Activated CD8-positive, alpha-beta memory T cell treated with anti-CD3 and anti-CD28 coated beads, Interleukin-2, amount 50 U/mL, for 4 hours (primary cell): Measurements from ENCODE around the gene TNFRSF12A.

Source experiments
- DNase-seq: peaks from one replicate; pipeline ENCODE4 v3.0.0-alpha.2; 2020

The TNFRSF12A gene

DNA sequence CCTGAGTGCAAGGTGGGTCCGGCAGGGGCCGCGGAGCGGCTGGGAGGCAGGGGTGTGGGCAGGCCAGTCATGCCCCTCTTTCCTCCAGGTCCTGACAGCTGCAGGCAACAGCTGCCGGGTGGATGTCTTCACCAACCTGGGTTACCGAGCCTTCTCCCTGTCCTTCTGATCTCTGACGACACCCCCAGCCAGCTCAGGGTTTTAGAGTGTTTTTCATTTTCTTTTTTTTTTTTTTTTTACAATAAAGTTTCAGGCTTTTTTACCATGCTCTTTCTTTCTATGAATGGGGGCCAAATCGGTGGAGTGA is 7.3 kb downstream of the TNFRSF12A start:
- no peak for DNase-seq

- DNase-seq, result peak; percentile 89
Observed at GRCh38 chr16:3027983-3028715, 8.0 kb downstream of the TNFRSF12A start.

- DNase-seq, result no peak
Observed at GRCh38 chr16:3028716-3029319, 8.7 kb downstream of the TNFRSF12A start.

DNA sequence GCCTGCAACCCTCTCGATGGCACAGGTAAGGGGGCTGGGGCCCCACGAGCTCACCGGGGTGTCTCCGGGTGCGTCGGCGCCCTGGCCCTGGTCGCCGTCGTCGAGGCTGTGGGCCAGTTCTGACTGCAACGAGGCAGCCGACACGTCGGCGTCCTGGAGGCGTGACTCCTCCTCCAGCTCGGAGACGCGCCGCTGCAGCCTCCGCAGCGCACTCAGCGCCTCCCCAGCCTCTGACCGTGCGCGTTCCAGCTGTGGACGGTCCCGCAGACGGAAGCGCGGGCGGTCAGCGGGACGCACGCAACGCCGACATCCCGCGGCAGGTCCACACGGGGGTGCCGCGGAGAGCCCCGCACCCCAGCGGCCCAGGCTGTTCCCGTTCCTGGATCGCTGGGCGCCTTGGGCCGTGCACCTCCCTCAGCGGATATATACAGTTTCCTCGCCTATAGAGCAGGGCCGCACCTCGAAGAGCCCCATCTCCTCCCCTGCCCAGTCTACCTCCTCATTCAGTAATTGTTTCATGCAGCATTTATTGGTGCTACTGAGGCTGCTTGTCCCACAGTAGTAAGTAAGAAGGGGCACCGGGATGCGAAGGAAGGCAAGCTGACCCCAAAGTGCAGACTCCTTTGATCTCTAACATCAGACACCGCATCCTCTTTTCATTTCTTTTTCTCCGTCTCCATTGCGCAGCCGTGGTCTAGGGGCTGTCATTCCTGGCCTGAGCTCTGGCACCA is 9.5 kb downstream of the TNFRSF12A start:
- DNase-seq, result peak; percentile 50

- no peak for DNase-seq
Observed at GRCh38 chr16:3030222-3031212, 10.3 kb downstream of the TNFRSF12A start.

DNA sequence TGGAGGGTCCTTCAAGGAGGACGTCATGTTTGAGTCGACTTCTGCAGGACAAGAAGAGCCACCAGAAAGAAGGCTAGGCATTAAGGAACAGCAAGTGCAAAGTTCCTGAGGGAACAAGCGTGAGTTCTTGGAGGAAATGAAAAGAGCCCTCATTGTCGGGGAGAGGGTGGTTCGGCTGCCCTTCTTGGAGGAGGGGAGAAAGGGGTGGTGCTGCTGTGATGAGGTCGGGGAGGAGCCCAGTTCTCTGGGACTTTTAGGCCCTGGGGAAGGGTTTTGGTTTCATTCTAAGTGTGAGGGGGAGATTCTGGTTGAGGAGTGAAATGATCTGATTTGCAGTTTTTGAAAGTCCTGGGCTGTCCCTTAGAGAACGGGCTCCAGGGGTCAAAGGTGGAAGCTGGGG is 12.5 kb downstream of the TNFRSF12A start:
- no peak for DNase-seq

- DNase-seq, result no peak
Observed at GRCh38 chr16:3035289-3035971, 15.3 kb downstream of the TNFRSF12A start.

GRCh38 chr16:3035972-3036725 is 16.0 kb downstream of the TNFRSF12A start:
- no peak for DNase-seq

DNA sequence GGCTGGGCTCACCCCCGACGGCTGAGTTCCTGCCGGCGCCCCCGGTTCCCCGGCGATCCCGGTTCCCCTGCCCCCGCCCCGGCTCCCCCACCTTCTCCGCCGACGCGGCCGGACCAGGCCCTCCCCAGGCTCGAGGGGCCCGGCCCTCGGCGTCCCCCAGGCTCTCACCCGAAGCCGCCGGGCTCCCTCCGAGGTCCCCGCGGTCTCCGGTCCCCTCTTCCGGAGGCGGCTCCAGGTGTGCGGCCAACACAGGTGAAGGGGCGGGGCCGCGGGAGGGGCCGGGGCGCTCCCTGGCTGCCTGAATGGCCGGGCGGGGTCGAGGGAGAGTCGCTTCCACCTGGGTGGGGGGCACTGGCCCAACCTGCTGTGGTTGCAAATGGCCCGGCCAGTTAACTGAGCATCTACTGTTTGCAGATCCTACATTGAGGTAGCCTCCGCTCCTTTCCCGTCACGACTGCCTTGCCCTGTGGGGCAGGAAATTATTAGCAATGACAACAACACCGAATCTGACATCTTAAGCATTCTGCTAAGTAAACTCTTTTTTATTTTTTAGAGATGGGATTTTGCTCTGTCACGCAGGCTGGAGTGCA is 16.7 kb downstream of the TNFRSF12A start, which contains the start of gene BICDL2:
Gene BICDL2, minus strand, starts transcription at position 219 of the 590 bp plus-strand sequence. CDS start 1,448 bp downstream, outside the sequence.
- DNase-seq, result no peak

DNA sequence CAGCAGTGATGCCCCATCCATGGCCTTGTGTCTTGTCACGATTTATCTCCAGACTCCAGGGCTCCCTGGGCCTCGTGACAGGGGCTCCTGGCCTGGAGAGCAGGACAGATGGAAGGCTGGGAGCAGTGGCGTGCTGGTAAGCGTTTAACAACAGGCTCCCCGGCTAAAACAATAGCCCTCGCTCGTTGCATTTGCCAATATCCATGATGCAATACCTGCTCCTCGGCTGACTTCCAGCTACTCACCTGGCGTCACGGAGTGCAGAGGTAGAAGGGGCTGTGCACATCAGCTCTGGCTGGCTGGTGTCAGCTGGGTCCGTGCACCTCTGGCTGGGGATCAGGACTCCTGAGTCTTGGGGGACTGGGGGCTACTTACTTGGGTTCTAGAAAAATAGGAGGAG is 18.1 kb downstream of the TNFRSF12A start:
- no peak for DNase-seq

- DNase-seq, result no peak
Observed at GRCh38 chr16:3038896-3039295, 18.7 kb downstream of the TNFRSF12A start.

GRCh38 chr16:3042376-3042775 is 22.2 kb downstream of the TNFRSF12A start:
- no peak for DNase-seq

GRCh38 chr16:3044708-3045107 is 24.5 kb downstream of the TNFRSF12A start:
- no peak for DNase-seq

DNA sequence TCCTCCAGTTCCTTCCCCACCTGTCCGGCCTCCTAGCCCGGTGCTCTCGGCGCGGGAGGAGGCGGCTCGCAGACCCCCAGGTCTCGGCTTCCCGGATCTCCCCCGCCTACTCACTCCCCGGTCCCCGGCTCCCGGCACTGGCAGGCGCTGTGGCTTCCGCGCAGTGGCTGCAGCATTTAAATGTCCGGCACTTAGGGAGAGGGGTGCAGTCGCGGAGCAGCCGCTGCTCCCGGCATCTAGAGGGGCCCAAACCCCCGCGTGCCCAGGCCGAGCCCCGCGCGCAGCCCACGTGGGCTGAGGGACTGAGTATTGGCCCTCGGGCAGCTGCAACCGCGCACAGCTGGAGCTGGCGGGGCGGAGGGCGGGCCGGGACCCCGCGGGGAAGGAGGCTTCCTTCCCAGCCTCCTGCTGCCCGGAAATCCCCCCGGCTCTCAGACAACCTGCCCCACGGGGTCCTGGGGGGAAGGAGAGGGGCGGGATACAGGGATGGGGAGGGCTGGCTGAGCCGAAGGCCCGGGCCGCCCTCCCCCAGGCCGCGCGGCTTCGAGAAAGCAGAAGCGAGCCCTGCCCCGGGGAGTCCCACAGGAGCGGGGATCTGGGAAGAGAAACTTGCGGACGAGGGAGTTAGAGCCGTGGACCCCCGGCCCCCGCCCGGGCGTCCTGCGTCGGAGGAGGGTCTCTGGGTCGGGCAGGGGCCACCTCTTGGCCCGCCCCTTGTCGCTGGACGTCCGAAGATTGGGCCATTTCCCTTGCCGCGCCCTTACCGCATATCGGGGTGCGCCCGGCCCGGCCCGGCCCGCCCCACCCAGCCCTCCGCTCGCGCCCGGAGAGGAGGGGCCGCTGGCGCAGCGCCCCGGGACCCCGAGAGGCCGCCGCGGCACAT is 25.8 kb downstream of the TNFRSF12A start, which contains the start of gene MMP25:
Gene MMP25, plus strand, starts transcription at position 804 of the 883 bp plus-strand sequence. CDS start 357 bp downstream, outside the sequence.
- DNase-seq, result no peak

GRCh38 chr16:3046641-3047386 is 26.6 kb downstream of the TNFRSF12A start:
- peak; percentile 24 for DNase-seq

GRCh38 chr16:3047387-3047720 is 27.2 kb downstream of the TNFRSF12A start:
- DNase-seq, result no peak

DNA sequence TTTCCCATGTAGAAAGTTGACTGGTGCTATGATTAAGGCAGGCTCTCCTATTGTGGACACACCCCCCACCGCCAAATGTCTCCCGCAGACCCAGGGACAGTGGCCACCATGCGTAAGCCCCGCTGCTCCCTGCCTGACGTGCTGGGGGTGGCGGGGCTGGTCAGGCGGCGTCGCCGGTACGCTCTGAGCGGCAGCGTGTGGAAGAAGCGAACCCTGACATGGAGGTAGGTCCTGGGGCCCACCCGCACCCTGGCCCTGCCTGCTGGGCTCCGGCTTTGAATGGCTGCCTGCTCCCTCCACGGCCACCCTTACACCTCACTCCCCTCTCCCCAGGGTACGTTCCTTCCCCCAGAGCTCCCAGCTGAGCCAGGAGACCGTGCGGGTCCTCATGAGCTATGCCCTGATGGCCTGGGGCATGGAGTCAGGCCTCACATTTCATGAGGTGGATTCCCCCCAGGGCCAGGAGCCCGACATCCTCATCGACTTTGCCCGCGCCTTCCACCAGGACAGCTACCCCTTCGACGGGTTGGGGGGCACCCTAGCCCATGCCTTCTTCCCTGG is 29.8 kb downstream of the TNFRSF12A start:
- DNase-seq, result no peak

GRCh38 chr16:3050487-3050886 is 30.3 kb downstream of the TNFRSF12A start:
- DNase-seq, result no peak

DNA sequence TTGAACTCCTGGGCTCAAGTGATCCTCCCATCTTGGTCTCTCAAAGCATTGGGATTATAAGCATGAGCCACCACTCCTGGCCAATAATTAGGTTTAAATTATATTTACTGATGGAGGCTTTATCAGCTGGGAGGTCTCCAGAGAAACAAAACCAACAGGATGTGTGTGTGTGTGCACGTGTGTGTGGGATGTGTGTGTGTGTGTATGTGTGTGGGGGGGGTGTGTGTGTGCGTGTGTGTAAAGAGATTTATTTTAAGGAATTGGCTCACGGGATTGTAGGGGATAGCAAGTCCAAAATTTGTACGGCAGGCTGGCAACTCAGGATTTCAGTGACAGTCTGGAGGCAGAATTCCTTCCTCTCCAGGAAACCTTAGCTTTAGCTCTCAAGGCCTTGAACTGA is 30.8 kb downstream of the TNFRSF12A start:
- no peak for DNase-seq
